GM19035 (cell line): ENCODE results near the gene MZT2B.
"Not testable (repeated sequence)": the region's sequence is repeated elsewhere in the genome, so short reads cannot be mapped to it uniquely, and the experiment has no call there.

Experiments used
- ATAC-seq: cut with Tn5 transposase; IDR thresholded peaks from one replicate; pipeline ENCODE4 v1.9.1; 2021; ENCODE audit not compliant: unreplicated experiment

The MZT2B gene

GRCh38 chr2:130202518-130202917 lies 20.5 kb downstream of the MZT2B start:
- ATAC-seq, result not testable (repeated sequence)

GRCh38 chr2:130203150-130203549 lies 21.1 kb downstream of the MZT2B start:
- ATAC-seq, result not testable (repeated sequence)

DNA sequence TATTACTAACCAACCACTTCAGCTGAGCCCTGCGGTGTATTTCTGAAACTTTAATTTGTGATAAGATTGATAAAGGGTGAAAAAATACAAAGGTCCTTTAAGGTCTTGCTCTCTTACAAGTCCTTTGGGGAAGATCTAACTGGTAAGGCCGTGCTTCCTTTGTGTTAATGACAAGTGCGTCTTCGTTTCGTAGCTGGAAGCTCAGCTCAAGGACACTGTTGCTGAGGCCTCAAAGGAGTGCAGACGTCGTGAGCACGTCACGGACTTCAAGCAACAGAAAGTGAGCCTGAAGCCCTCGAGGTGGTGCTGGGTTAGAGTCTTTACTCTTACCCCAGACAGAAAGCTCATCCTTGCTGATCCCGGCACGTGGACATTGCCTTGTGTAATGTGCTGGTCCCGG lies 25.0 kb downstream of the MZT2B start:
- not testable (repeated sequence) for ATAC-seq

DNA sequence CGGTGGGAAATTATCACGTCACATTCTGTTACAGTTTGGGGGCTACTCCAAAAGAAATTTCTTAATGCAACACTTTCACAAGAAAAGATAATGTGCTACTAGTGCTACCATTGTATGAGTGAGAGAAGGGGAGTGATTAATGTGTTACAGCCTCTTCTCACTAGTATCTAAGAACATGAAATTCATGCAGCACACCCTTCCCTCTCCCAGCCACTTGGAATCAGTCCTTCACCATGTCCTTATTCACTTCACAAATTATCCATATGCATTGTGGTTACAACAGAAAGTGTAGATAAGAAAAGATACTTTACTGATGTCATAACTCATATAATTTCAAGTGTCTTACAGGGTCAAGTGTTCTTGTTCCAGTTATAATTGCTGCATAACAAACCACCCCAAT lies 37.1 kb downstream of the MZT2B start:
- not testable (repeated sequence) for ATAC-seq

DNA sequence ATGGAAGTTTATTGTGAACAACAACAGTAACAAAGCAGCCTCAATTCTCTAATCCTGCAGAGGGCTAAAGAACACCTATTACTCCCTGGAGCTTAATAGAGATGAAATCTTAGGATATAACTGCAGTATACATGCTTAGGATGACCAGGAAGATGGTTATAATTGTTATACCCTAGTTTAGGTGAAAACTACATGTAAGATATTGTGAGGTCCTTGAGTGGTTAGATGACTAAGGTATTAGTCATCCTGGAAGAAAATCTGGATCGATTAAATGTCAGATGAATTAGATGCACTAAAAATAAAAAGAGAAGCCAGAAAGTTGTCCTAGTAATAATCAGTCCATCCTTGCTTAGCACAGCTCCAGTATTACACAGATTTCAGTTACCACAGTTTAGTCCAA lies 38.4 kb downstream of the MZT2B start:
- not testable (repeated sequence) for ATAC-seq

DNA sequence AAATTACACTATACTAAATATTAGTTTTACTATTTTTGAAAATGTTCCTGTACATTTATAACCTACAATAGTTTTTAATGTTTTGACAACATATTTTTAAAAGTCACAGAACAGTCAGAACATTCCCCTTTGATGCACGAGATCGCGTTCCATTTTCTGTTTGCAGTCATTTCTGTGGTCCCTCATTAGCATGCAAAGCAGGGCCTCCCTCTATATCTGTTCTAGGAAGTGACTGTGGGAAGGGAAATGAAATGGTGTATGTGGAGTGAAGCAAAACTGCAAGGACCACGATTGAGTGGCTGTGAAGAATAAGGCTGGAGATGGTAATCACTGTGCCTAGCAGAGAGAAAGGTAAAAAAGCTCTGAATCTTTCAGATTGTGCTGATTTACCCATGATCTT lies 40.5 kb downstream of the MZT2B start:
- ATAC-seq, result peak; percentile 88

DNA sequence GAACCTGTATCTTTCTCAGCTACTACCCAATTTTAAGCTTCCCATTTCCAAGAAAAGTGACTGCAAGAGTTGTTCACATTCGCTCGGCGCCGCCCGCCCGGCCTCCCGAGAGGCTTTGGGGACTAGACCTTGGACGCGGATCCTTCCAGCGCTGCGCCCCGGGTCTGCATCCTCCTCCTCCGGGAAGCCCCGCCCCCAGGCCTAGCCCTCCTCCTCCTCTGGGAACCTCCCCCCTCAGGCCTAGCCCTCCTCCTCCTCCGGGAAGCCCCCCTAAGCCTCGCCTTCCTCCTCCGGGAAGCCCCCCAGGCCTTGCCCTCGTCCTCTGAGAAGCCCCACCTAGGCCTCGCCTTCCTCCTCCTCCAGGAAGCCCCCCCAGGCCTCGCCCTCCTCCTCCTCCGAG lies 45.9 kb downstream of the MZT2B start:
- ATAC-seq, result not testable (repeated sequence)

DNA sequence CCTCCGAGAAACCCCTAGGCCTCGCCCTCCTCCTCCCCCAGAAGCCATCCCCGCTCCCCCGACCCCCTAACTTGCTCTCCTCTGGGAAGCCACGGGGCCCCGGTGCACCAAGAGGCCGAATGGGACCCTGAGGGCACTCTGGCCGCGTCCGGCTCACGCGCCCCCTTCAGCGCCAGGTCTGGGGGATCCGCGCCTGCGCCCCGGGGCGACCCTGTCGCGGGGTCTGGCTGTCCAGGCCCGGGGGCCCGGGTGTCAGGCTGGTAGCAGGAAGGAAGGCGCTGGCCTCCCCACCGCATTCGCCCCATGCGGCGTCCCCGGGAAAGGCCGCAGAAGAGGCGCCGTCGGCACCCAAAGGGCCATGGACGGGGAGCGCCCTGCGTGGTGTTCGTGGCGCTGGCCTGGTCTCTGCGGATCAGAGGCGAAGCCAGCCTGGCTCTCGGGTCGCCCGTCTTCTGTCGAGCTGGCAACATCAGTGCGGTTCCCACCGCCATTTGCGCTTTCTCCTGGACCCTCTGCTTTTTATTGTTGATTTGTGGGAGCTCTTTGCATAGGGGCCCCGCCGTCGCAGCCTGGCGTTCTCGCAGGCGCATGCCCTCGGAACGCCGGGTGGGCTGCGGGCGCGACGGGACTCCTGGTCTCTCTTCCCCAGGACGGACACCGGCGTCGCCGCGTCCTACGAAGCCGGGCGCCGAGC lies 46.6 kb downstream of the MZT2B start:
- not testable (repeated sequence) for ATAC-seq

DNA sequence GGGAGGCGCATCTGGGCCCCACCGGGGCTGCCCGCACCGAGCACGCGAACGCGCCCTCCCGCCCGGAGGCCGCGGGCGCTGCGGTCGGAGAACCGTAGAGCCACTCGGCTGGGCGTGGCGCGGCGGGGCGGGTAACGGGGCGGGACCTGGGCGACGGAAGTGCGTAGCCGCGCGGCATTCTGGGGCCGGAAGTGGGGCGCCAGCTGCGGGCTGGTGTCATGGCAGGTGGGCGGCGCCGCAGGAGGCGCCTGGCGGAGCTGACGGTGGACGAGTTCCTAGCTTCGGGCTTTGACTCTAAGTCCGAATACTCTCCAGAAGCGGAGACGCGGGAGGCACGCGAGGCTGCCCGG lies 47.1 kb downstream of the MZT2B start:
- not testable (repeated sequence) for ATAC-seq

DNA sequence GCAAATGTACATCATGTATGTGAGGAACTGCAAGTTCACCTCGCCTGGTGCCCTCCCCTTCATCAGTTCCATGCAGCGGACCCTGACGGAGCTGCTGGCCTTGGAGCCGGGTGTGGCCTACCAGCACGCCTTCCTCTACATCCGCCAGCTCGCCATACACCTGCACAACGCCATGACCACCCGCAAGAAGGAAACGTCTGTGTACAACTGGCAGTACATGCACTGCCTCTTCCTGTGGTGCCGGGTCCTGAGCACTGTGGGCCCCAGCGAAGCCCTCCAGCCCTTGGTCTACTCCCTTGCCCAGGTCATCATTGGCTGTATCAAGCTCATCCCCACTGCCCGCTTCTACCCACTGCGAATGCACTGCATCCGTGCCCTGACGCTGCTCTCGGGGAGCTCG lies 48.3 kb downstream of the MZT2B start:
- not testable (repeated sequence) for ATAC-seq

DNA sequence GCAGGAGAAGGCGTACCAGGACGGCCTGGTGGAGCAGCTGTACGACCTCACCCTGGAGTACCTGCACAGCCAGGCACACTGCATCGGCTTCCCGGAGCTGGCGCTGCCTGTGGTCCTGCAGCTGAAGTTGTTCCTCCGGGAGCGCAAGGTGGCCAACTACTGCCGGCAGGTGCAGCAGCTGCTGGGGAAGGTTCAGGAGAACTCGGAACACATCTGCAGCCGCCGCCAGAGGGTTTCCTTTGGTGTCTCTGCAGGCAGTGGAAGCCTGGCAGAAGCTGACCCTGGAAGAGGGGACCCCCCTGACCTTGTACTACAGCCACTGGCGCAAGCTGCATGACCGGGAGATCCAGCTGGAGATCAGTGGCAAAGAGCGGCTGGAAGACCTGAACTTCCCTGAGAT lies 48.8 kb downstream of the MZT2B start:
- ATAC-seq, result not testable (repeated sequence)

GRCh38 chr2:130231656-130232055 lies 49.6 kb downstream of the MZT2B start:
- ATAC-seq, result no peak

GRCh38 chr2:130233066-130233465 lies 51.0 kb downstream of the MZT2B start:
- ATAC-seq, result not testable (repeated sequence)

- not testable (repeated sequence) for ATAC-seq
Observed at GRCh38 chr2:130239581-130239980, 57.5 kb downstream of the MZT2B start.
